Measurements from ENCODE around the gene MATN3. TPM values are rescaled to one million over a fixed set of nuclear protein-coding genes. Genes with fewer than 3 reads are reported as not detected.
A peak's percentile ranks its signal among the peaks of the same experiment; 100 is the strongest.

Gene MATN3
- total RNA-seq, 2 experiments from 2014 or later: not detected

DNA sequence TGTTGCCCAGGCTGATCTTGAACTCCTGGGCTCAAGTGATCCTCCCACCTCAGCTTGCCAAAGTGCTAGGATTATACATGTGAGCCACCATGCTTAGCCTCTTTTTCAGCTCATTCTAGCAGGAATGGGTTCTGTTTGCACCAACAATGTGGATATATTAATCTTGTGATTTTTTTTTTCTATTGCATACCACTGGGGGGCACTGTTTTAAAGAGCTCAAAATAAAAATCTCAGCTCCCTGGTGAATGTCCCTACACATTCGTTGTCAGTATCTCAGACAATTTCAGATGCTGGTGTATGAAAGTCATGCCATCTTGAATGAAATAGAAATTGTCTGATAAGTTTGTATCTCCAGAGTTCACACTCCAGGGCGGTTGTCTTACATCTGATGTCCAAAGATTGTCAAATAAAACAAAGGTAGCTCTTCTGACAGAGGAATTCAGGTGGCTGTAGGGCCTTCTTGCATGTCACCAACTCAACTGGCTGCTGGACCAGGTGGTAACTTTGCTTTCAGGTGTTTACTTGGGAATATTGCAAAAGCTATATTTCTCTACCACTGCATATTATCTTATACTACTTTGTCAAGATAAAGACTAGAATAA is 3.1 kb upstream of the MATN3 start:
- no peak for DNase-seq
- CTCF ChIA-PET: interaction anchor here (0.5 to 3.6 kb wide), 42 partner anchors 8 to 1574 kb away, joined by 3 to 27 read pairs (median 4); partner anchors contain the start of gene WDR35
- peaks cover 8% of the 10 kb centered on the region for H3K4me1 Mint-ChIP-seq (ENCODE audit: low read depth)
- H3K27me3 Mint-ChIP-seq (ENCODE audit: low read depth): peaks cover 28% of the 10 kb centered on the region
- intact Hi-C loops (cut with micrococcal nuclease): loop anchor here (1.0 to 10.0 kb wide), 5 partner anchors 35 to 629 kb away; partner anchors contain the start of gene SDC1
- no peak overlapping the region for H3K4me3 Mint-ChIP-seq
- peaks cover 6% of the 10 kb centered on the region for H3K9me3 Mint-ChIP-seq
- H3K27ac Mint-ChIP-seq: no peak overlapping the region
- peaks cover 1% of the 10 kb centered on the region for H3K36me3 Mint-ChIP-seq (ENCODE audit: low read depth)

DNA sequence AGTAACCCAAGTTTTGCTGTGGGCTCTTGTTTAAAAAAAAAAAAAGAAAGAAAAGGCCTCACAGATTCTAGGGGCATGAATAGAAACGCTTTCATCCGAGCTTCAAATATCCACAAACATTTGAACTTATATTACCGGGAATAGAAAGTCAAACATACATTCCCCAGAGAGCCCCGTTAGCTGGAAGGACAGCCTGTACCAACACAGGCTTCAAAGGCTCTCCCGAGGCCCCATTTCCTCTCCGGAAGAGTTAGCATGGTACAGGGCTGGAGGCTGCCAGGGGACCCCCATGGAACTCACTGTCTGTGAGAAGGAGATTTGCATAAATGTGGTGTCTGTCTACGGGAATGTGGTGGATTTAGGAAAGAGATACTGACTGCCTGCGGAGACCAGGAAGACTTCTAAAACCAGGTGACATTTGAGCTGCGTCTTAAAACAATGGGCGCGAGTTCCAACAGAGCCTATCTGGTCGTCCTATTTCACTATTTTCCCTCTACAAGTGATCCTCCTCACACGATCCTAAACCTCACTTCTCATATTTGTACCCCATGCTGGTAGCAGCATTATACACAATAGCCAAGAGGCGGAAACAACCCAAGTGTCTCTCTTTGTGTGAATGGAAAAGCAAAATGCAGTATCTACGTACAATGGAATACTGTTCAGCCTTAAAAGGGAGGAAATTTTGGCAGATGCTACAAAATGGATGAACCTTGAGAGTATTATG is 820 bp upstream of the MATN3 start:
- no peak for DNase-seq
- CTCF ChIA-PET: interaction anchor here (0.6 to 3.6 kb wide), 6 partner anchors 11 to 1564 kb away, joined by 3 to 27 read pairs (median 4); no protein-coding TSS in a partner anchor
- Mint-ChIP-seq H3K27ac (no peak overlapping the region), H3K4me1 (ENCODE audit: low read depth) (peaks cover 8% of the 10 kb centered on the region), H3K9me3 (no peaks in the 10 kb centered on the region), H3K27me3 (ENCODE audit: low read depth) (peaks cover 28% of the 10 kb centered on the region), H3K4me3 (peak overlapping the region; percentile 55), H3K36me3 (ENCODE audit: low read depth) (no peaks in the 10 kb centered on the region)
- intact Hi-C loops (cut with micrococcal nuclease): loop anchor here (10.0 kb wide), 2 partner anchors 212 to 632 kb away; partner anchors contain the start of gene SDC1

DNA sequence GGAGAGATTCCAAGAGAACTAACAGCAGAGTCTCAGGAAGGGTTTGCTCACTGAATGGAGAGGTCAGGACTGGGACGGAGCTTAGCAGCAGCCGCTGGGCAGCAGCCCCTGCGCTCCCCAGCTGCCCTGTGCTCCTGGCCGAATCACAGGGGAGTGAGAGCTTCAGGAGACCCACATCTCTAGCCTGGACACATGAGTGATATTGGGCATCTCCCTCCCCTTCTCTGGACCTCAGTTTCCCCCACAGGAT is 511 bp downstream of the MATN3 start:
- Mint-ChIP-seq H3K4me3 (peak overlapping the region; percentile 62), H3K27me3 (ENCODE audit: low read depth) (peaks cover 32% of the 10 kb centered on the region), H3K4me1 (ENCODE audit: low read depth) (peaks cover 8% of the 10 kb centered on the region), H3K27ac (no peak overlapping the region), H3K36me3 (ENCODE audit: low read depth) (no peaks in the 10 kb centered on the region), H3K9me3 (no peaks in the 10 kb centered on the region)
- CTCF ChIA-PET: no interaction called here
- DNase-seq: no peak
- intact Hi-C loops (cut with micrococcal nuclease): loop anchor here (10.0 kb wide), 2 partner anchors 213 to 633 kb away; partner anchors contain the start of gene SDC1

DNA sequence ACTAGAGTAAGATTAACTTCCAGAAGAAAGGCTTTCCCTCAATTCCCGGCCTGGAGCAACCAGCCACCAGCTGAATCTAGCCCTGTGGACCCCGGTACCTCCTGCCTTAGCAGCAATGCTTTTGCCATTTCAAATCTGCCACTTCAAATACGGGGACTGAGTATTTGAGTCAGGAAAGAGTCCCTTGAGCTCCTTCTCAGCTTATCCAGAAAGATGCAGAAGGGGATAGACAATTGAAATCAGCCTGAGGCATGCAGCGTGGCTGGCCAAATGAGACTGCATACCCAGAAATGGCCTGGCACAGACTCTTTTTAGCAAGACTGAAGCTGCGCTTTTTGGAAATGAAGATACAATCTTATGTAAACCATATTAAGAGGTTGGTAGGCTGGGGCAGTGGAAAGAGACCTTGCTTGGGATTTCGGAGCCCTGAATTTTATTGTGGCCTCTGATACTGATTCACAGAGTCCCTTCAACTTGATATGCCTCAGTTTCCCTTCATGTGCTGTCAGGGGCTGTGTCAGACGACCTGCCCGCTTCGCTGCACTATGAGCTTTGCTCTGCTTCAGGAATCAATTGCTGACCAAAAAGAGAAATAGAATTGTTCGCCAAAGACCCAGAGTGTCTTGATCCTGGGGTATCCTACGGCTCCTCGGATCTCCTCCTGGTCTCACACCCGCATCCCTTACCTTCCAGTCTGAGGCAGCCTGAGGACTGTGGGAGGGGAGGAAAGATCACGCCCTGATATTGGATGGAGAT is 1.0 kb downstream of the MATN3 start:
- peaks cover 8% of the 10 kb centered on the region for H3K4me1 Mint-ChIP-seq (ENCODE audit: low read depth)
- H3K4me3 Mint-ChIP-seq: peak overlapping the region; percentile 62
- H3K27me3 Mint-ChIP-seq (ENCODE audit: low read depth): peaks cover 32% of the 10 kb centered on the region
- no peak overlapping the region for H3K27ac Mint-ChIP-seq
- no peaks in the 10 kb centered on the region for H3K36me3 Mint-ChIP-seq (ENCODE audit: low read depth)
- CTCF ChIA-PET: interaction anchor here (0.7 kb wide), 1 partner anchor 9 kb away, joined by 3 read pairs; no protein-coding TSS in a partner anchor
- DNase-seq: no peak
- intact Hi-C loops (cut with micrococcal nuclease): loop anchor here (10.0 kb wide), 2 partner anchors 213 to 633 kb away; partner anchors contain the start of gene SDC1
- no peaks in the 10 kb centered on the region for H3K9me3 Mint-ChIP-seq

DNA sequence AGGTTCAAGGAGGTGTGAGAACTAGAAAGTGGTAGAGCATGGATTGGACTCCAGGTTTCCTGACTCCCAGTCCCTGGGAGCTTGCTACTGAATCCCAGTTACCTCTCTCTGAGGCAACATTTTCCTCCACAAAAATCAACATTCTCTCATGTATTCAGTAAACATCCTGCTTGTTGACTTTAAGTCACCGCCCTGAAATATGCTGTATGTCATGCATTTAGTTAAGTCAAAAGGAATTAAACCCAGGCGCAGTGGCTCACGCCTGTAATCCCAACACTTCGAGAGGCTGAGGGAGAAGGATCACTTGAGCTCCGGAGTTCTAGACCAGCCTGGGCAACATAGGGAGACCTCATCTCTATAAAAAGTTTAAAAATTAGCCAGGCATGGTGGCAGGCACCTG is 3.8 kb downstream of the MATN3 start:
- H3K27ac Mint-ChIP-seq: no peak overlapping the region
- H3K27me3 Mint-ChIP-seq (ENCODE audit: low read depth): peaks cover 26% of the 10 kb centered on the region
- CTCF ChIA-PET: no interaction called here
- intact Hi-C loops (cut with micrococcal nuclease): no loop called here
- no peaks in the 10 kb centered on the region for H3K36me3 Mint-ChIP-seq (ENCODE audit: low read depth)
- H3K9me3 Mint-ChIP-seq: no peaks in the 10 kb centered on the region
- no peak overlapping the region for H3K4me3 Mint-ChIP-seq
- peaks cover 8% of the 10 kb centered on the region for H3K4me1 Mint-ChIP-seq (ENCODE audit: low read depth)
- no peak for DNase-seq

DNA sequence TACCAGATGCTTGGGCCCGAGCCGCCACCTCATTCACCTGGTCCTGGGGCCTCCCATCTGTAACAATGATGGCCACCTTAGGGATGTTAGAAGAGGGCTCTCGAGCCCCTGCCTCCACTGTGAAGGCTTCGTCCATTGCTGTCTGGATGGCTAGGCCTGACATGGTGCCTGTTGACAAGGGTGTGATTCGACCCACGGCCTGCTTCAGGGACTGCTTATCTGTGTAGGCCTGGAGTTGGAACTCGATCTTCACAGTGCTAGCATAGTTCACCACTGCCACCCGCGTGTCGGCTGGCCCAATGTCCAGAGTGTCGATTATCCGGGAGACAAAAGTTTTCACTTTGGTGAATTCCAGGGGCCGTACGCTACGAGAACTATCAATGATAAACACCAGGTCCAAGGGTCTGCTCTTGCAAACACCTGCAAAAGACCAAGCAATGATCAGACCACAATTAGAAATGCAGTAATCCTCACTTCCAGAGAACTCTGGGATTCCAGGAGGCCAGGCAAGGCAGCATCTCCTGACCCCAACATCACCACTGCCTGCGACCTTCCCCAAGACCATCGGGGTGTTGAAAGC is 6.5 kb downstream of the MATN3 start:
- H3K27me3 Mint-ChIP-seq (ENCODE audit: low read depth): peaks cover 13% of the 10 kb centered on the region
- no peaks in the 10 kb centered on the region for H3K36me3 Mint-ChIP-seq (ENCODE audit: low read depth)
- H3K4me1 Mint-ChIP-seq (ENCODE audit: low read depth): no peaks in the 10 kb centered on the region
- H3K4me3 Mint-ChIP-seq: no peak overlapping the region
- H3K9me3 Mint-ChIP-seq: no peaks in the 10 kb centered on the region
- intact Hi-C loops (cut with micrococcal nuclease): no loop called here
- CTCF ChIA-PET: interaction anchor here (1.8 kb wide), 1 partner anchor 10 kb away, joined by 7 read pairs; no protein-coding TSS in a partner anchor
- no peak for DNase-seq
- no peak overlapping the region for H3K27ac Mint-ChIP-seq

DNA sequence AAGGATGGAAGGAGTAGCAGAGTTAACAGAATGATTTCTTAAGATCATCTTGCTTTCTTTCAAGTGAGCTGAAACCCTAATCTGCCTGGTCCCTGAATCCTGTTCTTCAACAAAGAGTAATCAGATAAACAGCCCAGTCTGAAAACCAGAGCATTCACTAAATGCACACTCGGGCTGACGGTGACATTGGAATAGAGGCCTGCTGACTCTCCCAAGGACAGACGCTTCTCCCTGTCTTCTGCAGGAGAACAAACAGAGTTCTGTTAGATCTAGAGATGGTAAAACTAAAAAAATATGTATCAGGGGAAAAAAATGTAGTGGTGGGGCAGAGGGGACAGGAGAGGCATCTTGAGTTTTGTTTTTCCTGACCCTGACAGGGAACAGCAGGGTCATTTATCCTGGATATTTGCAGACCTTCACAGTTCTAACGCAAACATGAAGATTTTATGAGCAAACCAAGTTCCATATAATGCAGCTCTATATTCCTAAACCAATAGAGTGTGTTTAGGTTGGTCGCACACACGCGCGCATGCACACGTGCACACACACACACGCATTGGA is 7.3 kb downstream of the MATN3 start:
- no peak for DNase-seq
- no peaks in the 10 kb centered on the region for H3K36me3 Mint-ChIP-seq (ENCODE audit: low read depth)
- CTCF ChIA-PET: interaction anchor here (1.8 kb wide), 1 partner anchor 10 kb away, joined by 7 read pairs; no protein-coding TSS in a partner anchor

DNA sequence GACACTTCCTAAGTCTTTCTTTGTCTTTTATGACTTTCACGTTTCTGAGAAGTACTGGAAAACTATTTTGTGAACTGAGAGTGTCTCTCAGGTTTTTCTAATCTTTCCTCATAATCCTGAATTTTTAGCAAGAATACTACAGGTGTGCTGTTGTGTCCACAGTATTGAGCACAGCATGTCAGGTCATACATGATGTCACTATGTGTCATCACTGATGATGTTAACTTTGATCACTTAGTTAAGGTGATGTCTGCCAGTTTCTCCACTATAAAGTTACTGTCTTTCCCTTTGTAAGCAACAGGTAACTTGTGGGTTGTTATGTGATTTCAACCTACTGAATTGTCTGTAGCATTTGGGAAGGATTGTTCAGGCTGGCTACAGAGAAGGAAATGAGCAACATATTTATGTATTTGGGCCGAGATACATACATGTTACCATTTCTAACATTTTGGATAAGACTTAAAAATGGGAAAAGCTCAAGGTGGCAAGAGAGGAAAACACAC is 11.1 kb downstream of the MATN3 start:
- no peaks in the 10 kb centered on the region for H3K9me3 Mint-ChIP-seq
- H3K4me1 Mint-ChIP-seq (ENCODE audit: low read depth): no peaks in the 10 kb centered on the region
- intact Hi-C loops (cut with micrococcal nuclease): no loop called here
- H3K4me3 Mint-ChIP-seq: no peak overlapping the region
- CTCF ChIA-PET: no interaction called here
- H3K27ac Mint-ChIP-seq: no peak overlapping the region
- peaks cover 12% of the 10 kb centered on the region for H3K27me3 Mint-ChIP-seq (ENCODE audit: low read depth)
- no peak for DNase-seq
- no peaks in the 10 kb centered on the region for H3K36me3 Mint-ChIP-seq (ENCODE audit: low read depth)

More for the DNA sequence above, 7.3 kb downstream of the MATN3 start:
- H3K27ac Mint-ChIP-seq: no peak overlapping the region
- H3K9me3 Mint-ChIP-seq: no peaks in the 10 kb centered on the region
- peaks cover 12% of the 10 kb centered on the region for H3K27me3 Mint-ChIP-seq (ENCODE audit: low read depth)
- intact Hi-C loops (cut with micrococcal nuclease): no loop called here
- no peaks in the 10 kb centered on the region for H3K4me1 Mint-ChIP-seq (ENCODE audit: low read depth)
- no peak overlapping the region for H3K4me3 Mint-ChIP-seq

DNA sequence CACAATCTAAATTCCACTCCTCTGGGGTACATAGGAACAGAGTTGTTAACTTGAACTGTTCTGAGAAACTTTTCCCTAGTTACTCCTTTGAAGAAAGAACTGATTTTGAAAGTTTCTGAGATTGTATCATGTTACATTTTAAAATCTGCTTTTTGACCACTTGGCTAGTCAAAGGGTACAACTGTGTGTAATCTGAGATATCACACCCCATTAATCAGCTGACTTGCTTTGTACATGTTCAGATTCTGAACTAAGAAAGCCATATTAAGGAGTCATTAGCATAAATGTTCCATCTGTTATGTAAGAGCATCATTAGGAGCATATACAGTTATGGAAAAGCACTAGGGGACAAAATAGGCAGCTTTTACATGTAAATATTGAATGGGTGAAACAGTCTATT is 18.7 kb downstream of the MATN3 start:
- Mint-ChIP-seq H3K4me3 (no peak overlapping the region), H3K4me1 (ENCODE audit: low read depth) (peaks cover 18% of the 10 kb centered on the region), H3K36me3 (ENCODE audit: low read depth) (no peaks in the 10 kb centered on the region), H3K9me3 (no peaks in the 10 kb centered on the region), H3K27me3 (ENCODE audit: low read depth) (peaks cover 16% of the 10 kb centered on the region), H3K27ac (no peak overlapping the region)
- CTCF ChIA-PET: interaction anchor here (1.7 kb wide), 1 partner anchor 21 kb away, joined by 5 read pairs; no protein-coding TSS in a partner anchor
- intact Hi-C loops (cut with micrococcal nuclease): loop anchor here (5.0 kb wide), 1 partner anchor 824 kb away; no protein-coding TSS in a partner anchor
- DNase-seq: no peak

DNA sequence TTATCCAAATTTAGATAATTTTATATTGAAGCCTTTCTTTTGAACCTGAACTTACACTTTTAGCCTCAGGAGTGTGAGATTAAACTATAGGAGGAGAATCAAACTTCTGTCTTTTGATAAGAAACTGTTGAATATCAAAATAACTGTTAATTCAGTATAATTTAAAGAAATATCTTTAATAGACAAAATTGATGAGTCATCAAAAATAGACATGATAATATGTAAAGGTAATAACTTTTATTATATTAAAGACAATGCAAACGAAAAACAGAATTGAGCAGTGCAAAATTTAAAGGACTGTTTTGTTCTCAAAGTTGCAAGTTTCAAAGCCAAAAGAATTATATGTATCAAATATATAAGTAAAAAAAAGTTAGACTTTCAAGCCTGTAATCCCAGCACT is 20.6 kb downstream of the MATN3 start:
- H3K4me1 Mint-ChIP-seq (ENCODE audit: low read depth): peaks cover 28% of the 10 kb centered on the region
- no peak for DNase-seq

DNA sequence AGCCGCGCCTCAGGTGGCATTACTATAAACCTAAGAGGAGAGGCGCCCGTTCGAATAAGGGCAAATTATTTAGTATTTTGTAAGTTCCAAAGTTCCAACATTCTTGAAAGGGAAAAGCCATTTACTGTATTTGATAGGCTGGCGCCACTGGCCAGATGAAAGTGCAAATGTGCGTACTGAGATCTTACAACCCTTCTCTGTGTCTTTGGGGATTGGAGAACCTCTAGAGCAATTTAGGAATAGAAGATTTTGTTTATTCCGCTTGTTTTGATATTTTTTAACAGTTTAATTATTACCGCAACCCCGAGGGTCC is 22.1 kb downstream of the MATN3 start:
- Mint-ChIP-seq H3K27ac (peak overlapping the region; percentile 54), H3K27me3 (ENCODE audit: low read depth) (peaks cover 13% of the 10 kb centered on the region)
- intact Hi-C loops (cut with micrococcal nuclease): loop anchor here (1.0 to 5.0 kb wide), 5 partner anchors 61 to 1430 kb away; partner anchors contain the start of genes LAPTM4A, PUM2, RDH14 and TTC32

More for the DNA sequence above, 20.6 kb downstream of the MATN3 start:
- H3K27me3 Mint-ChIP-seq (ENCODE audit: low read depth): peaks cover 16% of the 10 kb centered on the region
- H3K36me3 Mint-ChIP-seq (ENCODE audit: low read depth): peaks cover 3% of the 10 kb centered on the region
- intact Hi-C loops (cut with micrococcal nuclease): loop anchor here (2.0 to 5.0 kb wide), 2 partner anchors 359 to 825 kb away; partner anchors contain the start of gene PUM2
- H3K27ac Mint-ChIP-seq: no peak overlapping the region
- no peak overlapping the region for H3K4me3 Mint-ChIP-seq
- H3K9me3 Mint-ChIP-seq: no peaks in the 10 kb centered on the region
- CTCF ChIA-PET: interaction anchor here (1.3 kb wide), 1 partner anchor 23 kb away, joined by 5 read pairs; no protein-coding TSS in a partner anchor

More for the DNA sequence above, 22.1 kb downstream of the MATN3 start:
- CTCF ChIA-PET: interaction anchor here (2.2 kb wide), 1 partner anchor 25 kb away, joined by 10 read pairs; no protein-coding TSS in a partner anchor
- H3K9me3 Mint-ChIP-seq: no peaks in the 10 kb centered on the region
- peak overlapping the region; percentile 87 for H3K4me3 Mint-ChIP-seq
- peaks cover 28% of the 10 kb centered on the region for H3K4me1 Mint-ChIP-seq (ENCODE audit: low read depth)
- peaks cover 12% of the 10 kb centered on the region for H3K36me3 Mint-ChIP-seq (ENCODE audit: low read depth)
- no peak for DNase-seq

Data from activated naive CD4-positive, alpha-beta T cell treated with anti-CD3 and anti-CD28 coated beads for 36 hours (primary cell).